ENCODE results near the gene CECR2.

DNA sequence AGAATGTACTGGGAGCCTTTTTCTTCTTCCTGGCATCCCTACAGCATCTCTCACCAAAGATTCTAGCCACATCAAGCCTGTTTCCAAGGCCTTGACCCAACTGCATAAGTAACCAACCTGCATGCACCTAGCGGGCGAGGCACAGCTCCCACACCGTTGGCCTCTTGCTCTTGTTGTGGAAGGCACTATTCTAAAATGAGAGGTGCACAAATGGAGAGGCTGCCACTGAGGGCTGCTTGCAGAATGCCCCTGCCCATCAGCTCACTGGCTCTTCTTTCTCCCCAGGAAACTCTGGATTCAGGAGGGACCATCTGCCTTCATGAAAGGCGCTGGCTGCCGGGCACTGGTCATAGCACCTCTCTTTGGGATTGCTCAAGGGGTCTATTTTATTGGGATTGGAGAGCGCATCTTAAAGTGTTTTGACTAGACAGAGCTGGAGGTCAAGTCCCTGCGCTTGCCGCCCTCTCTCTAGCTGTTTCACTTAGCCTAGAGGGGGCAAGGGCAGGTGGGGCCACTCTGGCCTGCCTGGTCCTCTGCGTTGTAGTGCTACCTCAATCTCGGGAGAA is 220.6 kb downstream of the CECR2 start:
- no peak for TF ChIP-seq PRDM15 (CRISPR knock-in tag; IDR thresholded peaks at IDR 0.05)
- no peak for TF ChIP-seq ZBTB4 (CRISPR knock-in tag; IDR thresholded peaks at IDR 0.05)
- TF ChIP-seq CTCF (IDR thresholded peaks at IDR 0.05 in 2 of 3, conservative IDR thresholded peaks at IDR 0.05 in 1 of 3; ENCODE audit: control insufficient read depth in 2 of 3, extremely low read depth in 1 of 3, insufficient read depth in 1 of 3, low read depth in 3 of 3, low read length in 3 of 3), result no peak
- no peak for TF ChIP-seq ETV6 (conservative IDR thresholded peaks at IDR 0.05 in 1 of 2, IDR thresholded peaks at IDR 0.05 in 1 of 2; ENCODE audit: borderline replicate concordance in 1 of 2, low read depth in 1 of 2)
- TF ChIP-seq POLR2A (IDR thresholded peaks at IDR 0.05; ENCODE audit: low read depth, low read length), result peak; percentile 42; the same call in 1 of the 2 replicates
- TF ChIP-seq SIN3A (IDR thresholded peaks at IDR 0.05; ENCODE audit: low read depth, low read length), result no peak
- TF ChIP-seq JUND (IDR thresholded peaks at IDR 0.05; ENCODE audit: low read depth, low read length), result no peak
- no peak for TF ChIP-seq NFYB (IDR thresholded peaks at IDR 0.05; ENCODE audit: insufficient read depth, low read depth, low read length)
- no peak for TF ChIP-seq HDAC6 (IDR thresholded peaks at IDR 0.05; ENCODE audit: unreplicated experiment)
- no peak for TF ChIP-seq SMC3 (IDR thresholded peaks at IDR 0.05; ENCODE audit: borderline replicate concordance, low read length)
- TF ChIP-seq STAT1 (conservative IDR thresholded peaks at IDR 0.05), result no peak
- TF ChIP-seq ZNF274 (IDR thresholded peaks at IDR 0.05; ENCODE audit: insufficient read depth, insufficient read length), result no peak
- TF ChIP-seq POLR2AphosphoS5 (IDR thresholded peaks at IDR 0.05; ENCODE audit: low read length), result peak; percentile 3; the same call in 1 of the 2 replicates
